DMS114 treated with DMSO at 0.1 percent for 48 hours (cell line): Measurements from ENCODE around the gene PEX5L.
A peak's percentile ranks its signal among the peaks of the same experiment; 100 is the strongest.
"Not testable (repeated sequence)": the region's sequence is repeated elsewhere in the genome, so short reads cannot be mapped to it uniquely, and the experiment has no call there.

Experiments
- DNase-seq: peaks from one replicate; lab custom pipeline; 2025; ENCODE audit not compliant: unreplicated experiment; lab: John Stamatoyannopoulos, UW

PEX5L gene

GRCh38 chr3:179794355-179794754 is 242.4 kb downstream of the PEX5L start:
- no peak for DNase-seq

- no peak for DNase-seq
Observed at GRCh38 chr3:179791793-179792192, 244.9 kb downstream of the PEX5L start.

GRCh38 chr3:179788996-179789395 is 247.7 kb downstream of the PEX5L start:
- DNase-seq: no peak

GRCh38 chr3:179782841-179783240 is 253.9 kb downstream of the PEX5L start:
- not testable (repeated sequence) for DNase-seq

GRCh38 chr3:179775416-179776122 is 261.2 kb downstream of the PEX5L start:
- DNase-seq: no peak

- DNase-seq: no peak
Observed at GRCh38 chr3:179772297-179772696, 264.4 kb downstream of the PEX5L start.

- DNase-seq: no peak
Observed at GRCh38 chr3:179771797-179772196, 264.9 kb downstream of the PEX5L start.

GRCh38 chr3:179769411-179770247 is 267.1 kb downstream of the PEX5L start:
- no peak for DNase-seq

GRCh38 chr3:179768080-179768479 is 268.7 kb downstream of the PEX5L start:
- DNase-seq: peak; percentile 7

- DNase-seq: no peak
Observed at GRCh38 chr3:179766416-179767133, 270.2 kb downstream of the PEX5L start.

GRCh38 chr3:179765396-179765795 is 271.3 kb downstream of the PEX5L start:
- DNase-seq: no peak

GRCh38 chr3:179760944-179761343 is 275.8 kb downstream of the PEX5L start:
- no peak for DNase-seq

GRCh38 chr3:179750720-179751328 is 285.9 kb downstream of the PEX5L start:
- DNase-seq: no peak

- no peak for DNase-seq
Observed at GRCh38 chr3:179745716-179746115, 291.0 kb downstream of the PEX5L start.

GRCh38 chr3:179745079-179745478 is 291.7 kb downstream of the PEX5L start:
- DNase-seq: no peak
